GM23248 (cell line): Measurements from ENCODE around the gene ODAD2. TPM values are rescaled to one million over a fixed set of nuclear protein-coding genes. Genes with fewer than 3 reads are reported as not detected.

Source experiments
- DNase-seq: peaks from one replicate; pipeline ENCODE4 v3.0.0-alpha.2; 2015
- H2AFZ ChIP-seq: fragments of 200-600 bp; sonication (generic); 2 replicates; pipeline ENCODE4 v1.6.1; 2016; ENCODE audit warnings: antibody characterized with exemption
- H3F3A ChIP-seq: fragments of 200-600 bp; sonication (generic); 2 replicates; pipeline ENCODE4 v1.6.1; 2016; ENCODE audit warnings: mild to moderate bottlenecking, antibody characterized with exemption, mixed run types; ENCODE audit not compliant: insufficient read depth
- H3K27ac ChIP-seq: fragments of 200-600 bp; sonication (generic); 2 replicates; pipeline ENCODE4 v1.5.1; 2016; ENCODE audit warnings: mild to moderate bottlenecking
- H3K27me3 ChIP-seq: fragments of 200-600 bp; sonication (generic); replicated peaks from 2 replicates; pipeline ENCODE4 v1.6.1; 2016; ENCODE audit warnings: mild to moderate bottlenecking; ENCODE audit not compliant: insufficient read depth
- H3K36me3 ChIP-seq: fragments of 200-600 bp; sonication (generic); 2 replicates; pipeline ENCODE4 v1.6.1; 2016; ENCODE audit warnings: low read depth, mild to moderate bottlenecking
- H3K4me1 ChIP-seq: fragments of 200-600 bp; sonication (generic); 2 replicates; pipeline ENCODE4 v1.6.1; 2016; ENCODE audit warnings: mild to moderate bottlenecking; ENCODE audit not compliant: insufficient read depth
- H3K4me2 ChIP-seq: fragments of 200-600 bp; sonication (generic); one replicate; pipeline ENCODE4 v1.6.1; 2016; ENCODE audit warnings: mild to moderate bottlenecking; ENCODE audit not compliant: unreplicated experiment
- H3K4me3 ChIP-seq: fragments of 200-600 bp; sonication (generic); 2 replicates; pipeline ENCODE4 v1.5.1; 2016; ENCODE audit warnings: mild to moderate bottlenecking
- H3K79me2 ChIP-seq: fragments of 200-600 bp; sonication (generic); 2 replicates; pipeline ENCODE4 v1.6.1; 2016; ENCODE audit warnings: mild to moderate bottlenecking; ENCODE audit not compliant: insufficient read depth
- H3K9ac ChIP-seq: fragments of 200-600 bp; sonication (generic); 2 replicates; pipeline ENCODE4 v1.6.1; 2016; ENCODE audit warnings: mild to moderate bottlenecking
- H3K9me2 ChIP-seq: fragments of 200-600 bp; sonication (generic); 2 replicates; pipeline ENCODE4 v1.6.1; 2016; ENCODE audit warnings: mixed run types, mild to moderate bottlenecking, moderate library complexity; ENCODE audit not compliant: insufficient read depth
- H3K9me3 ChIP-seq: fragments of 200-600 bp; sonication (generic); one replicate; pipeline ENCODE4 v1.6.1; 2017; ENCODE audit warnings: low read depth
- H4K20me1 ChIP-seq: fragments of 200-600 bp; sonication (generic); 2 replicates; pipeline ENCODE4 v1.6.0; 2016; ENCODE audit not compliant: insufficient read depth
- EZH2 ChIP-seq: fragments of 200-600 bp; sonication (generic); IDR thresholded peaks from 2 replicates; pipeline ENCODE4 v1.6.1; 2018; ENCODE audit warnings: antibody characterized with exemption, mild to moderate bottlenecking; ENCODE audit not compliant: insufficient read depth, poor library complexity, severe bottlenecking
- EZH2phosphoT487 ChIP-seq: fragments of 200-600 bp; sonication (generic); IDR thresholded peaks from 2 replicates; pipeline ENCODE4 v1.6.1; 2018; ENCODE audit warnings: antibody characterized with exemption, moderate library complexity, mild to moderate bottlenecking, low read depth; ENCODE audit not compliant: insufficient read depth
- WGBS, 2 experiments: methylation state at CpG; one replicate each; pipeline ENCODE4 v1.1.6; 2015 to 2017; ENCODE audit warnings: low lambda C conversion rate in 2 of 2, low coverage in 1 of 2; ENCODE audit errors: missing lambda C conversion rate in 2 of 2; 5-methylcytosine and 5-hydroxymethylcytosine counted together
- in situ Hi-C: fragments of 300-500 bp; cut with MboI; formaldehyde crosslinking; loops from 2 replicates; pipeline ENCODE4 v1.15.0; 2020
- polyA plus RNA-seq: library from polyadenylated mRNA; unstranded; fragments of >200 nt; fragmentation: Nextera tagmentation; extraction: Ambion mirVana; gene quantifications from 2 replicates; pipeline ENCODE4 v1.2.1, GENCODE V29; 2016
- small RNA-seq: library from RNA; depleted of rRNA; stranded (forward); fragments of <200 nt; gene quantifications from one replicate; pipeline ENCODE3, GENCODE V24; 2014; ENCODE audit warnings: low read depth, low replicate concordance
- total RNA-seq: library from RNA; depleted of rRNA; stranded (reverse); fragments of >200 nt; shearing (Covaris generic); gene quantifications from 2 replicates; pipeline ENCODE4 v1.2.3, GENCODE V29; 2014

ODAD2 gene
- total and polyA plus RNA-seq, 2 experiments from 2014 or later: 1.5 to 1.7 TPM

GRCh38 chr10:27779462-27780015 lies 219.3 kb downstream of the ODAD2 start:
- Histone ChIP-seq H3K4me3 (no peak overlapping the region), H3K79me2 (no peaks in the 10 kb centered on the region), H3K27ac (no peak overlapping the region), H3K27me3 (no peaks in the 10 kb centered on the region), H3K36me3 (no peaks in the 10 kb centered on the region), H3K9me3 (no peaks in the 10 kb centered on the region), H3K4me1 (peaks cover 6% of the 10 kb centered on the region; the same call in 1 of the 2 replicates), H3K9ac (no peak overlapping the region), H2AFZ (peak overlapping the region; percentile 74), H4K20me1 (no peaks in the 10 kb centered on the region), H3K4me2 (peak overlapping the region; percentile 60), H3F3A (peaks cover 7% of the 10 kb centered on the region; the same call in 1 of the 2 replicates), H3K9me2 (no peaks in the 10 kb centered on the region)
- no peak for TF ChIP-seq EZH2phosphoT487
- TF ChIP-seq EZH2: no peak
- in situ Hi-C loops: no loop called here
- WGBS, 2 experiments: 8 to 12% methylated on average over 9 of the region's 9 CpGs
- peak; percentile 39 for DNase-seq

GRCh38 chr10:27774831-27775230 lies 224.0 kb downstream of the ODAD2 start:
- DNase-seq: no peak
- no peak overlapping the region for H3K4me3 ChIP-seq
- in situ Hi-C loops: no loop called here
- no peak overlapping the region for H3K27ac ChIP-seq
- no peaks in the 10 kb centered on the region for H3K79me2 ChIP-seq
- H2AFZ ChIP-seq: no peak overlapping the region
- H3K4me1 ChIP-seq: peaks cover 6% of the 10 kb centered on the region; the same call in 1 of the 2 replicates
- H3K36me3 ChIP-seq: no peaks in the 10 kb centered on the region
- no peak overlapping the region for H3K4me2 ChIP-seq
- H3F3A ChIP-seq: peaks cover 5% of the 10 kb centered on the region; the same call in 1 of the 2 replicates
- no peak overlapping the region for H3K9ac ChIP-seq
- WGBS, 2 experiments: 28 to 40% methylated on average over 2 of the region's 2 CpGs
- no peaks in the 10 kb centered on the region for H3K9me2 ChIP-seq
- TF ChIP-seq EZH2phosphoT487 (no peak), EZH2 (no peak)
- no peaks in the 10 kb centered on the region for H3K9me3 ChIP-seq
- no peaks in the 10 kb centered on the region for H4K20me1 ChIP-seq
- no peaks in the 10 kb centered on the region for H3K27me3 ChIP-seq

GRCh38 chr10:27771231-27771630 lies 227.6 kb downstream of the ODAD2 start:
- Histone ChIP-seq H3K9me2 (no peaks in the 10 kb centered on the region), H3F3A (no peaks in the 10 kb centered on the region), H3K9me3 (no peaks in the 10 kb centered on the region), H3K4me1 (no peaks in the 10 kb centered on the region), H2AFZ (no peak overlapping the region), H3K4me2 (no peak overlapping the region), H3K9ac (no peak overlapping the region), H3K36me3 (no peaks in the 10 kb centered on the region), H3K27me3 (no peaks in the 10 kb centered on the region), H3K4me3 (no peak overlapping the region), H4K20me1 (no peaks in the 10 kb centered on the region), H3K27ac (no peak overlapping the region), H3K79me2 (no peaks in the 10 kb centered on the region)
- 56 to 71% methylated on average over 4 of the region's 4 CpGs for WGBS, 2 experiments
- no peak for DNase-seq
- in situ Hi-C loops: no loop called here
- TF ChIP-seq EZH2 (no peak), EZH2phosphoT487 (no peak)

GRCh38 chr10:27770181-27770580 lies 228.7 kb downstream of the ODAD2 start:
- Histone ChIP-seq H3K27me3 (no peaks in the 10 kb centered on the region), H3K79me2 (no peaks in the 10 kb centered on the region), H3K27ac (no peak overlapping the region), H3K9ac (no peak overlapping the region), H2AFZ (no peak overlapping the region), H4K20me1 (no peaks in the 10 kb centered on the region), H3K36me3 (no peaks in the 10 kb centered on the region), H3K4me3 (no peak overlapping the region), H3K4me1 (no peaks in the 10 kb centered on the region), H3K9me3 (no peaks in the 10 kb centered on the region), H3F3A (no peaks in the 10 kb centered on the region), H3K9me2 (no peaks in the 10 kb centered on the region), H3K4me2 (no peak overlapping the region)
- in situ Hi-C loops: no loop called here
- 52 to 89% methylated on average over 1 to 2 of the region's 2 CpGs for WGBS, 2 experiments
- DNase-seq: no peak
- TF ChIP-seq EZH2phosphoT487 (no peak), EZH2 (no peak)

Small RNAs within 50 kb of the gene (small RNA-seq; reads per million reads assigned to genes)
- not detected for gene MRPS21P5
- not detected for gene RN7SKP132
